DOHH2 (cell line): ENCODE data around the gene TEX19.
"Not testable (repeated sequence)": the region's sequence is repeated elsewhere in the genome, so short reads cannot be mapped to it uniquely, and the experiment has no call there.

Source experiments
- H3F3A ChIP-seq: fragments of 200-600 bp; sonication (generic), shearing (Covaris generic); 2 replicates; pipeline ENCODE4 v1.6.0; 2016; ENCODE audit warnings: antibody characterized with exemption, mild to moderate bottlenecking; ENCODE audit not compliant: control insufficient read depth, insufficient read depth
- H3K27ac ChIP-seq: fragments of 200-600 bp; sonication (generic); 2 replicates; pipeline ENCODE4 v1.5.1; 2014; ENCODE audit warnings: low read depth, mild to moderate bottlenecking, low read length, moderate library complexity
- H3K27me3 ChIP-seq: fragments of 200-600 bp; sonication (generic); 2 replicates; pipeline ENCODE4 v1.6.1; 2014; ENCODE audit warnings: mild to moderate bottlenecking, low read length, mixed read lengths; ENCODE audit not compliant: control insufficient read depth
- H3K36me3 ChIP-seq: fragments of 200-600 bp; sonication (generic); 2 replicates; pipeline ENCODE4 v1.6.1; 2014; ENCODE audit warnings: mild to moderate bottlenecking, low read length, moderate library complexity, mixed read lengths; ENCODE audit not compliant: control insufficient read depth
- H3K4me1 ChIP-seq: fragments of 200-600 bp; sonication (generic); 2 replicates; pipeline ENCODE4 v1.6.1; 2014; ENCODE audit warnings: mild to moderate bottlenecking, low read length, mixed read lengths; ENCODE audit not compliant: control insufficient read depth
- H3K4me2 ChIP-seq: fragments of 200-600 bp; sonication (generic); 2 replicates; pipeline ENCODE4 v1.6.0; 2014; ENCODE audit warnings: mild to moderate bottlenecking, low read length, moderate library complexity
- H3K4me3 ChIP-seq: fragments of 200-600 bp; sonication (generic); 2 replicates; pipeline ENCODE4 v1.5.1; 2014; ENCODE audit warnings: mild to moderate bottlenecking, low read length, mixed read lengths
- H3K79me2 ChIP-seq: fragments of 200-600 bp; sonication (generic); 2 replicates; pipeline ENCODE4 v1.6.1; 2014; ENCODE audit warnings: mild to moderate bottlenecking, low read length, mixed read lengths; ENCODE audit not compliant: control insufficient read depth
- H3K9me2 ChIP-seq: fragments of 200-600 bp; sonication (generic); replicated peaks from 2 replicates; pipeline ENCODE4 v1.6.1; 2014; ENCODE audit warnings: mild to moderate bottlenecking, low read length, mixed read lengths; ENCODE audit not compliant: control insufficient read depth
- H3K9me3 ChIP-seq: fragments of 200-600 bp; sonication (generic); 2 replicates; pipeline ENCODE4 v1.6.1; 2014; ENCODE audit warnings: antibody characterized with exemption, low read length, mixed read lengths; ENCODE audit not compliant: control insufficient read depth, insufficient read depth
- H4K20me1 ChIP-seq: fragments of 200-600 bp; sonication (generic); 2 replicates; pipeline ENCODE4 v1.6.0; 2014; ENCODE audit warnings: low read depth, mild to moderate bottlenecking, antibody characterized with exemption, low read length, moderate library complexity; ENCODE audit not compliant: control insufficient read depth, insufficient read depth
- EZH2phosphoT487 ChIP-seq: fragments of 200-600 bp; sonication (generic); IDR thresholded peaks from 2 replicates; pipeline ENCODE4 v1.6.1; 2017; ENCODE audit warnings: borderline replicate concordance, mild to moderate bottlenecking, antibody characterized with exemption, low read length, moderate library complexity, mixed read lengths
- TF ChIP-seq, protein P1 (sequence below): fragments of 200-600 bp; sonication (generic); IDR thresholded peaks from one replicate; pipeline ENCODE4 v1.5.1; 2014; ENCODE audit warnings: antibody characterized with exemption, mild to moderate bottlenecking, low read depth, low read length; ENCODE audit not compliant: poor library complexity, severe bottlenecking

Gene TEX19

DNA sequence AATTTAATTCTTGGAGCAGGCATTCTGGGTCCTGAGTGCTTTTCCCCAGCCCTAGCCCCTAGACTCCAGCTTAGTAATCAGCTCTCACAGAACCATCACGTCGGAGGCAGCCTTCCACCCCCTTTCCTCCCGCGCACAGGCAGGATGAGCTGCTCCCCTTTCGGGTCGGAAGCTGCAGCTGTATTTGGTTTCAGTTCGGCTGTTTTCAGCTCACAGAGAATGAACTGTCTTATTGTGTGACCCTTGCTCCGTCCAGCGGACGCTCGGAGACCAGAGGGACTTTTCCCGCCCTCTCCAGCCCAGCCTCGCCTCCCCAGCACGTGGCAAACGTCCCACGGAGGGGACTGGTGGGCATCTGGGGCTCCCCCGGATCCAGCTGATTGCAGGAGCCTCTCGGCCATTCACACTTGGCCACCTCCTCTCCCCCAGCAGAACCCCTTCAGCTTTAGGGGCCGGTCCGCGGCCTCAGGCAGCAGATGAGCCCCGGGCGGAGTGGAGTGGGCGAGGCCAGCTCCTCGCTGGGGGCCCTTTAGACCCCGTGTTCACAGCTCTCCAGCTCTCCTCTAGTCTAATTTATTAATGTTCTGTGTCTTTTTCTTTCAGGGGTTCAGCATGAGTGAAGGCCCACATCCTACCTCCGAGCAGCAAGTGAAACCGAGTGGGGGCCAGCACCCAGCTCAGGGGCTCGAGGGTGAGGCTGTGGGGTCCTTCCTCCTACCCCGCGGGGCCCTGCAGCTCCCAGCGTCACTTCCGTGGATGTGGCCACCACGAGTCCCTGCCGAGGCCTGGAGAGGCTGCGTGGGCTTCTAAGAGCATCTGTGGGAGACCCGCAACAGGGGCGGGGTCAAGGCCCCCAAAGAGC, 11.7 kb downstream of the TEX19 start:
- H3F3A ChIP-seq = no peaks in the 10 kb centered on the region
- no peak overlapping the region for H3K27ac ChIP-seq
- no peaks in the 10 kb centered on the region for H4K20me1 ChIP-seq
- peak overlapping the region; percentile 18; the same call in 1 of the 2 replicates for H3K4me3 ChIP-seq
- peaks cover 9% of the 10 kb centered on the region for H3K4me1 ChIP-seq
- peak overlapping the region; percentile 43 for H3K4me2 ChIP-seq
- no peaks in the 10 kb centered on the region for H3K9me2 ChIP-seq
- H3K36me3 ChIP-seq = no peaks in the 10 kb centered on the region
- TF ChIP-seq, protein P1, sequence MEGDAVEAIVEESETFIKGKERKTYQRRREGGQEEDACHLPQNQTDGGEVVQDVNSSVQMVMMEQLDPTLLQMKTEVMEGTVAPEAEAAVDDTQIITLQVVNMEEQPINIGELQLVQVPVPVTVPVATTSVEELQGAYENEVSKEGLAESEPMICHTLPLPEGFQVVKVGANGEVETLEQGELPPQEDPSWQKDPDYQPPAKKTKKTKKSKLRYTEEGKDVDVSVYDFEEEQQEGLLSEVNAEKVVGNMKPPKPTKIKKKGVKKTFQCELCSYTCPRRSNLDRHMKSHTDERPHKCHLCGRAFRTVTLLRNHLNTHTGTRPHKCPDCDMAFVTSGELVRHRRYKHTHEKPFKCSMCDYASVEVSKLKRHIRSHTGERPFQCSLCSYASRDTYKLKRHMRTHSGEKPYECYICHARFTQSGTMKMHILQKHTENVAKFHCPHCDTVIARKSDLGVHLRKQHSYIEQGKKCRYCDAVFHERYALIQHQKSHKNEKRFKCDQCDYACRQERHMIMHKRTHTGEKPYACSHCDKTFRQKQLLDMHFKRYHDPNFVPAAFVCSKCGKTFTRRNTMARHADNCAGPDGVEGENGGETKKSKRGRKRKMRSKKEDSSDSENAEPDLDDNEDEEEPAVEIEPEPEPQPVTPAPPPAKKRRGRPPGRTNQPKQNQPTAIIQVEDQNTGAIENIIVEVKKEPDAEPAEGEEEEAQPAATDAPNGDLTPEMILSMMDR = no peak
- TF ChIP-seq EZH2phosphoT487 = no peak; the same call in 1 of the 2 replicates
- H3K79me2 ChIP-seq = no peaks in the 10 kb centered on the region
- peaks cover 19% of the 10 kb centered on the region for H3K27me3 ChIP-seq
- no peaks in the 10 kb centered on the region for H3K9me3 ChIP-seq

DNA sequence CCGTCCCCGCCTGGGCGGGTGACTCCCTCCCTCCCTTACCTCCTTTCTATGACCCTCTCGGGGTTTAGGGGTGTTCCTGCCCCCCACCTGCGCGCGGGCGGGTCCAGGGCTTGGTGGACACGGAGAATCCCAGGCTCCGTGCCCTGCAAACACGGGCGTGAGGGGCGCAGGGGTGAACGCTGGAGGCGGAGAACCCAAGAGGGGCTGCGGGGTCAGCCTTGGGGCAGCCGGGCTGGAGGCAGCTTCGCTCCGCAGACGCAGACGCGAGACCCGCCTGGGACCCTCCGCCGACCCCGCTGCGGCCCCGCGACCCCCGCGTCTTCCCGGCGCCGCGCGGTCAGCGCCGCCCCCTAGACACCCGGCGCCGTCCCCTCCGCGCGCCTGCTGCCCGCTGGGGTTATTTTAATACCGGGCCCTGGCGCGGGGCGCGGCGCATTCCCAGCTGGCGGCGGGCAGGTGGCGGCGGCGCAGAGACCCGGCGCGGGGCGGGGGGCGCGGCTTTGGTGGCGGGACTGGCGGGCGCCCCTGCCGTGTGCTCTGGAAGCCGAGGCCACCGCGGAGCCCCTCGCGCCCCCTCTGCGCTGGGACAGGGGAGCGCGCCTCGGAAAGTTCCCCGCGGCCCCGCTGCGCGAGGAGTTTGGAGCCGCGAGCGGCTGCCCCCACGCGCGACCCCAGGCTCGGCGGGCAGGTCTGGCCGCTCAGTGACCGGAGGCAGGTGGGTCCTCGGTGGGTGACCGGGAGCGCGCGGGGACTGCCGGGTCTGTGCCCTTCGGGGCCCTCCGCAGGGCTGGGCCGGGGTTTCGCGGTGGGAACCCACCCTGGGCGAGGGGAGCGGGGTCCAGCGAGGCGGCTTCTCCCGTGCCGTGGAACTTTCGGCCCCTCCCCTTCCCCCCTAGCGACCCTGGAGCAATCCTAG, 12.5 kb downstream of the TEX19 start, which contains the start of gene UTS2R:
TSS of gene UTS2R (plus strand) at position 433 of the 916 bp plus-strand sequence. CDS start 2,560 bp downstream, outside the sequence.
- Histone ChIP-seq H3K27ac (no peak within 1 kb of the TSS), H3K9me2 (no peaks in the 10 kb centered on the region), H3F3A (no peaks in the 10 kb centered on the region), H3K4me1 (peaks cover 9% of the 10 kb centered on the region), H3K4me3 (peak within 1 kb of the TSS; percentile 18; the same call in 1 of the 2 replicates), H4K20me1 (no peaks in the 10 kb centered on the region), H3K4me2 (peak within 1 kb of the TSS; percentile 43), H3K9me3 (no peaks in the 10 kb centered on the region), H3K27me3 (peaks cover 19% of the 10 kb centered on the region), H3K36me3 (no peaks in the 10 kb centered on the region), H3K79me2 (no peaks in the 10 kb centered on the region)
- no peak for TF ChIP-seq EZH2phosphoT487
- TF ChIP-seq, protein P1 = no peak

DNA sequence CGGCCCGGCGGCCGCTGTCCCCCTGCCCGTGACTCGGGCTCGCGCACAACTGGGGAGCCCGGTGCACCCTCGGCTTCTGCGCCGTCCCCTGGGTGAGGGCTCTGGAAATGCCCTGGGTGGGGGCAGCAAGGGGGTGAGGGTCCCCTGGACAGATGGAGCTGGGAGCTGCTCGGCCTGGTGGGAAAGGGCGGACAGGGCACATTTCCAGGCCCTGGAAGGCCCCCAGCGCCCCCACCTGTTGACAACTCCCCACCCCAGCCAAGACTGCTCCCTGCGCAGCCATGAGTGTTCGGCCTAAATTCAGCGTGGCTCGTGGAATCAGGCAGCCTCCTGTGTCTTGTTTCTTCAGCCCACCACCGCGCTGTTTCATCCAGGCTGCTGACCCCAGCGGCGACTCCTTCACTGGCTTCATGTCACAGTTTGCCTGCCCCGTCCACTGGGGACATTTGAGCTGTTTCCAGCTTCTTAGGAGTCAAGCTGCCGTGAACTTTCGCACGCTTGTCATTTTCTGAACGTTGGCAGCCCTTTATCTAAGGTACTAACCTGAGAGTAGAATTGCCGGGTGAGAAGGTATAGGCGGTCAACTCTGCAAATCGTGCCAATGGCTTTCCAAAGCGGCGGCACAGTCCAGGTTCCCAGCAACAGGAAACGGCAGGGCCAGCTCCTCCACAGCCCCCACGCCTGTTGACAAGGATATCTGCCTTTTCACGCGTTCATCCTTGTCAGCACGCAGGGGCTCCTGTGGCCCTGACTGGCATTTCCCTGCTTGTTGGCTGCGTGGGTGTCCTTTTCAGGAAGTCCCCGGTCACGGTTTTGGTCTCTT, 13.4 kb downstream of the TEX19 start:
- no peak overlapping the region for H3K4me3 ChIP-seq
- H3K4me2 ChIP-seq = no peak overlapping the region
- peaks cover 19% of the 10 kb centered on the region for H3K27me3 ChIP-seq
- H3K36me3 ChIP-seq = no peaks in the 10 kb centered on the region
- no peaks in the 10 kb centered on the region for H4K20me1 ChIP-seq
- no peaks in the 10 kb centered on the region for H3F3A ChIP-seq
- H3K9me2 ChIP-seq = no peaks in the 10 kb centered on the region
- TF ChIP-seq, protein P1 = no peak
- no peak for TF ChIP-seq EZH2phosphoT487
- H3K27ac ChIP-seq = no peak overlapping the region
- H3K9me3 ChIP-seq = no peaks in the 10 kb centered on the region
- peaks cover 9% of the 10 kb centered on the region for H3K4me1 ChIP-seq
- H3K79me2 ChIP-seq = no peaks in the 10 kb centered on the region

DNA sequence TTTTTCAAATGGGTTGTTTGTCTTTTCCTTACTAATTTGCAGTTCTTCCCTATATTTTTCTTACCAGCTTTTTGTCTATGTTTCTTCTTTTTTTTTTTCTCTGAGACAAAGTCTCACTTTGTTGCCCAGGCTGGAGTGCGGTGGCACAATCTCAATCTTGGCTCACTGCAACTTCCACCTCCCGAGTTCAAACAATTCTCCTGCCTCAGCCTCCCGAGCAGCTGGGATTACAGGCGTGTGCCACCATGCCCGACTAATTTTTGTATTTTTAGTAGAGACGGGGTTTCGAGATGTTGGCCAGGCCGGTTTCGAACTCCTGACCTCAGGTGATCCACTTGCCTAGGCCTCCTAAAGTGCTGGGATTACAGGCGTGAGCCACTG, 14.0 kb downstream of the TEX19 start:
- H3K9me3 ChIP-seq, H3K4me1 ChIP-seq, H4K20me1 ChIP-seq, H3K27ac ChIP-seq, H3K79me2 ChIP-seq, H3F3A ChIP-seq, H3K9me2 ChIP-seq, H3K4me2 ChIP-seq, H3K4me3 ChIP-seq, H3K36me3 ChIP-seq: not testable (repeated sequence)
- H3K27me3 ChIP-seq = peaks cover 19% of the 10 kb centered on the region
